ENCODE results near the gene ADGRL1. TPM values are rescaled to one million over a fixed set of nuclear protein-coding genes. Genes with fewer than 3 reads are reported as not detected.
"Not testable (repeated sequence)": the region's sequence is repeated elsewhere in the genome, so short reads cannot be mapped to it uniquely, and the experiment has no call there.

ADGRL1 gene
- polyA plus RNA-seq (2012; ENCODE audit: insufficient read depth, insufficient read length, low read depth) = 69.0 TPM

- H3K4me1 ChIP-seq, H3K9me3 ChIP-seq, H3K36me3 ChIP-seq, H3K27me3 ChIP-seq, DNase-seq: not testable (repeated sequence)
- H3K4me3 ChIP-seq (ENCODE audit: low read depth, low read length) = peak within 1 kb of the TSS; percentile 63
These were observed at the start of gene ADGRL1 for GRCh38 chr19:14205452-14206287. TSS of gene ADGRL1 (minus strand) at chr19:14206169. CDS start at chr19:14183602, 22,567 bp downstream.

GRCh38 chr19:14255316-14255715, 49.3 kb upstream of the ADGRL1 start:
- H3K4me3 ChIP-seq (ENCODE audit: low read depth, low read length); H3K36me3 ChIP-seq; DNase-seq; H3K4me1 ChIP-seq; H3K9me3 ChIP-seq; H3K27me3 ChIP-seq: not testable (repeated sequence)

GRCh38 chr19:14253822-14254599, 48.0 kb upstream of the ADGRL1 start:
- H3K36me3 ChIP-seq; H3K9me3 ChIP-seq; H3K27me3 ChIP-seq; H3K4me1 ChIP-seq; H3K4me3 ChIP-seq (ENCODE audit: low read depth, low read length): not testable (repeated sequence)
- DNase-seq = peak; percentile 49

- not testable (repeated sequence) for H3K4me3 ChIP-seq (ENCODE audit: low read depth, low read length); H3K36me3 ChIP-seq; DNase-seq; H3K27me3 ChIP-seq; H3K9me3 ChIP-seq; H3K4me1 ChIP-seq
These were observed 46.2 kb upstream of the ADGRL1 start for GRCh38 chr19:14252136-14252535.

- Histone ChIP-seq H3K9me3 (no peaks in the 10 kb centered on the region), H3K36me3 (no peaks in the 10 kb centered on the region), H3K27me3 (no peaks in the 10 kb centered on the region), H3K4me3 (ENCODE audit: low read depth, low read length) (no peak overlapping the region), H3K4me1 (no peaks in the 10 kb centered on the region)
- TF ChIP-seq CTCF (IDR thresholded peaks at IDR 0.05; ENCODE audit: low read depth, low read length) = no peak
- DNase-seq = no peak
These were observed 44.9 kb upstream of the ADGRL1 start for GRCh38 chr19:14250870-14251269.

GRCh38 chr19:14250315-14250714, 44.3 kb upstream of the ADGRL1 start:
- H3K4me1 ChIP-seq; H3K4me3 ChIP-seq (ENCODE audit: low read depth, low read length); H3K36me3 ChIP-seq; H3K27me3 ChIP-seq; DNase-seq; H3K9me3 ChIP-seq: not testable (repeated sequence)

GRCh38 chr19:14249891-14250290, 43.9 kb upstream of the ADGRL1 start:
- H3K27me3 ChIP-seq; H3K9me3 ChIP-seq; DNase-seq; H3K36me3 ChIP-seq; H3K4me3 ChIP-seq (ENCODE audit: low read depth, low read length); H3K4me1 ChIP-seq: not testable (repeated sequence)

- H3K4me1 ChIP-seq, H3K9me3 ChIP-seq, H3K36me3 ChIP-seq, H3K27me3 ChIP-seq: not testable (repeated sequence)
- DNase-seq = peak; percentile 46
- peak overlapping the region; percentile 65 for H3K4me3 ChIP-seq (ENCODE audit: low read depth, low read length)
These were observed 43.2 kb upstream of the ADGRL1 start for GRCh38 chr19:14249012-14249754.

GRCh38 chr19:14248578-14249011, 42.6 kb upstream of the ADGRL1 start:
- Histone ChIP-seq H3K9me3 (no peaks in the 10 kb centered on the region), H3K36me3 (no peaks in the 10 kb centered on the region), H3K4me1 (no peaks in the 10 kb centered on the region), H3K4me3 (ENCODE audit: low read depth, low read length) (peak overlapping the region; percentile 65), H3K27me3 (no peaks in the 10 kb centered on the region)
- TF ChIP-seq CTCF (IDR thresholded peaks at IDR 0.05; ENCODE audit: low read depth, low read length) = no peak
- DNase-seq = peak; percentile 80

- H3K4me3 ChIP-seq (ENCODE audit: low read depth, low read length); H3K9me3 ChIP-seq; H3K27me3 ChIP-seq; H3K4me1 ChIP-seq; DNase-seq; H3K36me3 ChIP-seq: not testable (repeated sequence)
These were observed 41.8 kb upstream of the ADGRL1 start for GRCh38 chr19:14247548-14248471.

- H3K4me1 ChIP-seq; H3K27me3 ChIP-seq; H3K36me3 ChIP-seq; H3K9me3 ChIP-seq; DNase-seq; H3K4me3 ChIP-seq (ENCODE audit: low read depth, low read length): not testable (repeated sequence)
These were observed 41.2 kb upstream of the ADGRL1 start for GRCh38 chr19:14247205-14247547.

GRCh38 chr19:14244393-14244792, 38.4 kb upstream of the ADGRL1 start:
- H3K4me1 ChIP-seq; H3K27me3 ChIP-seq; DNase-seq; H3K4me3 ChIP-seq (ENCODE audit: low read depth, low read length); H3K9me3 ChIP-seq; H3K36me3 ChIP-seq: not testable (repeated sequence)

Measured in BE2C (cell line).